HCT116 (cell line): Measurements from ENCODE around the gene THPO. TPM values are rescaled to one million over a fixed set of nuclear protein-coding genes. Genes with fewer than 3 reads are reported as not detected.

ENCODE experiments used
- ATAC-seq: fragments of 200-7000 bp; cut with Tn5 transposase; 2 replicates; pipeline ENCODE4 v1.9.1; 2020; ENCODE audit warnings: mild to moderate bottlenecking, moderate library complexity
- BruUV-seq: library from RNA; stranded (reverse); fragments of 400-500 nt; replicated peaks from 2 replicates; lab custom pipeline; 2021; lab: Mats Ljungman, UMichigan
- CTCF ChIA-PET: fragments of 300-600 bp; sonication (Branson Sonifier 250); formaldehyde crosslinking; loops from one replicate; lab custom pipeline; 2021; ENCODE audit warnings: antibody characterized with exemption; lab: Charles Lee
- POLR2A ChIA-PET: fragments of 300-600, 350-600 bp; sonication (Branson Sonifier 250); formaldehyde crosslinking; loops from one replicate; lab custom pipeline; 2021; ENCODE audit warnings: antibody characterized with exemption; lab: Charles Lee
- RAD21 ChIA-PET, 2 experiments: fragments of 300-600 bp; sonication (Branson Sonifier 250); formaldehyde crosslinking; loops; one replicate each; lab custom pipeline; 2023; ENCODE audit warnings: low total read pairs in 2 of 2; ENCODE audit not compliant: uncharacterized antibody in 2 of 2, unreplicated experiment in 2 of 2, low non-redundant PET in 1 of 2; lab: Charles Lee
- DNase-seq: peaks from one replicate; pipeline ENCODE4 v3.0.0-alpha.2; 2010; ENCODE audit warnings: low read depth, low spot score
- H2AFZ ChIP-seq: fragments of 200-600 bp; shearing (Covaris generic), sonication (generic); 2 replicates; pipeline ENCODE4 v1.6.1; 2017; ENCODE audit warnings: low read depth, mixed run types, mixed read lengths, antibody characterized with exemption, low read length; ENCODE audit not compliant: poor library complexity, severe bottlenecking
- H3K27ac ChIP-seq: 2 replicates; pipeline ENCODE4 v1.5.1; 2012; ENCODE audit warnings: low read depth, low read length
- H3K27me3 ChIP-seq: fragments of 200-600 bp; sonication (generic); 2 replicates; pipeline ENCODE4 v1.6.1; 2016; ENCODE audit warnings: mixed run types, low read length, mixed read lengths; ENCODE audit not compliant: insufficient read depth
- H3K36me3 ChIP-seq, 2 experiments: fragments of 200-500 bp in 1 of 2; fragments of 200-600 bp in 1 of 2; sonication (Bioruptor generic) in 1 of 2; sonication (generic) in 1 of 2; 2 replicates each; pipeline versions ENCODE4 v1.5.1 to v1.6.1; 2014 to 2016; ENCODE audit warnings: low read length in 2 of 2, inconsistent platforms in 1 of 2, mixed read lengths in 1 of 2, mixed run types in 1 of 2; ENCODE audit not compliant: insufficient read depth in 2 of 2, control insufficient read depth in 1 of 2
- H3K4me1 ChIP-seq, 2 experiments: fragments of 200-600 bp in 1 of 2; sonication (generic) in 1 of 2; 2 replicates each; pipeline versions ENCODE4 v1.5.1 to v1.6.1; 2012 to 2017; ENCODE audit warnings: low read length in 2 of 2, inconsistent platforms in 1 of 2, mild to moderate bottlenecking in 1 of 2, mixed read lengths in 1 of 2, mixed run types in 1 of 2, moderate library complexity in 1 of 2; ENCODE audit not compliant: insufficient read depth in 2 of 2, control insufficient read depth in 1 of 2
- H3K4me2 ChIP-seq: fragments of 200-600 bp; sonication (generic); 2 replicates; pipeline ENCODE4 v1.6.1; 2017; ENCODE audit warnings: mixed run types, low read length, mixed read lengths
- H3K4me3 ChIP-seq, 2 experiments: fragments of 200-600 bp in 1 of 2; sonication (generic) in 1 of 2; replicated peaks in 1 of 2; 2 replicates each; pipeline ENCODE4 v1.5.1; 2011 to 2016; ENCODE audit warnings: low read length in 2 of 2, control low read depth in 1 of 2, low read depth in 1 of 2, mild to moderate bottlenecking in 1 of 2, mixed read lengths in 1 of 2, mixed run types in 1 of 2
- H3K79me2 ChIP-seq: fragments of 200-600 bp; sonication (generic); 2 replicates; pipeline ENCODE4 v1.6.1; 2017; ENCODE audit warnings: mild to moderate bottlenecking, mixed run types, low read length, moderate library complexity, mixed read lengths; ENCODE audit not compliant: insufficient read depth
- H3K9ac ChIP-seq: fragments of 200-600 bp; sonication (generic); 2 replicates; pipeline ENCODE4 v1.6.1; 2016; ENCODE audit warnings: low read length, mixed read lengths
- H3K9me2 ChIP-seq: fragments of 200-600 bp; sonication (generic), shearing (Covaris generic); 2 replicates; pipeline ENCODE4 v1.6.1; 2017; ENCODE audit warnings: mixed run types, mild to moderate bottlenecking, moderate library complexity; ENCODE audit not compliant: insufficient read depth
- H3K9me3 ChIP-seq, 2 experiments: fragments of 200-500 bp in 1 of 2; fragments of 200-600 bp in 1 of 2; sonication (Bioruptor generic) in 1 of 2; sonication (generic) in 1 of 2; 2 replicates each; pipeline ENCODE4 v1.6.1; 2014 to 2017; ENCODE audit warnings: low read length in 2 of 2, mixed read lengths in 2 of 2, inconsistent platforms in 1 of 2, low read depth in 1 of 2, mild to moderate bottlenecking in 1 of 2, mixed run types in 1 of 2, moderate library complexity in 1 of 2; ENCODE audit not compliant: control insufficient read depth in 1 of 2, insufficient read depth in 1 of 2
- H4K20me1 ChIP-seq: fragments of 200-600 bp; sonication (generic), shearing (Covaris generic); 2 replicates; pipeline ENCODE4 v1.6.1; 2017; ENCODE audit warnings: mixed run types, mild to moderate bottlenecking, moderate library complexity; ENCODE audit not compliant: insufficient read depth
- ATF3 ChIP-seq: IDR thresholded peaks from 2 replicates; pipeline ENCODE4 v1.6.1; 2012
- EGR1 ChIP-seq: IDR thresholded peaks from 2 replicates; pipeline ENCODE4 v1.6.1; 2012; ENCODE audit warnings: low read depth
- ELF1 ChIP-seq: IDR thresholded peaks from 2 replicates; pipeline ENCODE4 v1.6.1; 2012; ENCODE audit warnings: low read depth, borderline replicate concordance
- EZH2 ChIP-seq: fragments of 200-600 bp; sonication (generic); IDR thresholded peaks from 2 replicates; pipeline ENCODE4 v1.6.1; 2017; ENCODE audit warnings: antibody characterized with exemption, mixed run types
- EZH2phosphoT487 ChIP-seq: fragments of 200-600 bp; IDR thresholded peaks from 2 replicates; pipeline ENCODE4 v1.6.1; 2018; ENCODE audit warnings: antibody characterized with exemption, borderline replicate concordance
- FOSL1 ChIP-seq: IDR thresholded peaks from 2 replicates; pipeline ENCODE4 v1.6.1; 2012; ENCODE audit warnings: low read depth
- JUND ChIP-seq: IDR thresholded peaks from 2 replicates; pipeline ENCODE4 v1.6.1; 2012
- POLR2A ChIP-seq: IDR thresholded peaks from 2 replicates; pipeline ENCODE4 v1.7.0; 2011; ENCODE audit warnings: borderline replicate concordance; ENCODE audit not compliant: insufficient read depth, insufficient read length; ENCODE audit errors: extremely low read depth
- POLR2AphosphoS5 ChIP-seq: IDR thresholded peaks from 2 replicates; pipeline ENCODE4 v1.6.1; 2011; ENCODE audit warnings: mild to moderate bottlenecking, low read depth, low read length, moderate library complexity
- REST ChIP-seq: IDR thresholded peaks from 2 replicates; pipeline ENCODE4 v1.6.1; 2012; ENCODE audit warnings: low read depth
- SIN3A ChIP-seq: IDR thresholded peaks from 2 replicates; pipeline ENCODE4 v1.6.1; 2012; ENCODE audit warnings: low read depth
- SP1 ChIP-seq: IDR thresholded peaks from 2 replicates; pipeline ENCODE4 v1.6.1; 2012; ENCODE audit warnings: low read depth
- SRF ChIP-seq: IDR thresholded peaks from 2 replicates; pipeline ENCODE4 v1.6.1; 2012; ENCODE audit warnings: low read depth
- ZBTB33 ChIP-seq: IDR thresholded peaks from 2 replicates; pipeline ENCODE4 v1.6.1; 2011; ENCODE audit warnings: mild to moderate bottlenecking, low read length, moderate library complexity; ENCODE audit not compliant: insufficient replicate concordance; ENCODE audit errors: extremely low read depth
- ZFX ChIP-seq: fragments of 450-650 bp; IDR thresholded peaks from 2 replicates; pipeline ENCODE4 v1.6.1; 2017
- intact Hi-C: fragments of 100-400 bp; cut with micrococcal nuclease; formaldehyde crosslinking; loops from 2 replicates; pipeline ENCODE4 v1.10.0; 2022
- total RNA-seq: library from RNA; stranded (reverse); gene quantifications from one replicate; pipeline ENCODE4 v1.2.1, GENCODE V29; 2021; ENCODE audit not compliant: unreplicated experiment
- TF ChIP-seq, protein P1 (sequence below): IDR thresholded peaks from 2 replicates; pipeline ENCODE4 v1.6.1; 2012
- TF ChIP-seq, protein P2 (sequence below), 3 experiments: fragments of 200-600 bp in 1 of 3; sonication (generic) in 1 of 3; IDR thresholded peaks in 2 of 3; conservative IDR thresholded peaks in 1 of 3; 2 replicates each; pipeline ENCODE4 v1.5.1; 2012 to 2017; ENCODE audit warnings: low read depth in 2 of 3, low read length in 2 of 3, antibody characterized with exemption in 1 of 3, borderline replicate concordance in 1 of 3, control low read depth in 1 of 3, mild to moderate bottlenecking in 1 of 3, mixed read lengths in 1 of 3, mixed run types in 1 of 3, moderate library complexity in 1 of 3; ENCODE audit not compliant: insufficient read depth in 1 of 3

The THPO gene
- total RNA-seq, 1 experiment from 2014 or later = not detected

DNA sequence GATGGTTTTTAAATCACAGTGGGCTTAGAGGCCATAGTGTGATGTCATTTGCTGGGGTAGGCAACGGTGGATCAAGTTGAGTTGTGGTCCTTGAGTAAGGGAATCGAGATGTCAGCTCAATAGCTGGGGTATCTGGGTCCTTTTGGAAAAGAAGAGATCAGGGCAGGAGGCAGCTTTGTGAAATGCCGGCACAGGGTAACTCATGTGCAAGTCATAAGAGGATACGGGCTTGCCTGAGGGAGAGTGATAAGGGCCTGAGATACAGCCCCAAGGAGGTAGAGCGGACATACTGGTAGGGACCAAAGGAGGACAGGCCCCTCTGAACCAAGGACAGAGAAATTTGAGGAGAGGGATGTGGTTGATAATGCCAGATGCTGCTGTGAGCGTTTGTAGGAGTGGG, 44.8 kb downstream of the THPO start (continued):
- TF ChIP-seq EGR1 (no peak), POLR2A (no peak)

DNA sequence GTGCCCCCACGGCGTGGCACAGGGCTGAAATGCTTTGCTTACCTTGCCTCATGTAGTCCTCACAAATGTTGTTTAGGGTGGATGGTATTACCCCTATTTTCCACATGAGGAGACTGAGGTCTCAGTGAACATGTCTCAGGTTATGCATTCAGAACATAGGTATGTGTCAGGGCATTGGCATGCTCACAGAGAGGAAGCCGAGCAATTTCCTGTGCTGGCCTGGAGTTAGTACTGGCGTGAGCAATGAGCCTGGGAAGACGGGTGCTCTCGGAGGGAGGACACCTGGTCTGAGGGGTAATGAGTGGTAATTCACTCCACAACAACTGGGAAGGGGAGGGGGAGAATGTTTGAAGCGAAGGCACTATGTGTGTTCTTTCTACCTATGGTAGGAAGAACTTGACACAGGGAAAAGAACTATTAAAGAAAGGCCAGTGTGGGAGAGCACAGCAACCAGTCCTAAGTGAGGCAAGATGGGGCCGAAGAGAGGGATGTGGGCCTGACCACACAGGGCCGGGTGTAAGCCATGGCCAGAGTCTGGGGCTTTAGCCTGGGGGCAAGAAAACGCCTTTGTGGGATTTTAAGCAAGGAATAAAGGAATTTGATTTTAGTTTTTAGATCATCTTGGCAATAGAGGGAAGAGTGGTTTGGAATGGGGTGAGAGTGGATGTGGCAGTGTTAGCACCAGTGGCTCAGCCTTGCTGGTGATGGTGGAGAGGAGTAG, 45.5 kb downstream of the THPO start:
- POLR2A ChIA-PET = no interaction called here
- Histone ChIP-seq H3K9ac (peak overlapping the region; percentile 25), H3K9me2 (no peaks in the 10 kb centered on the region), H3K9me3 (no peaks in the 10 kb centered on the region)
- no peak for ATAC-seq
- TF ChIP-seq ZFX (no peak), JUND (no peak), EGR1 (no peak), ELF1 (no peak), POLR2A (no peak), ATF3 (no peak), POLR2AphosphoS5 (no peak), SIN3A (no peak), REST (no peak), EZH2phosphoT487 (no peak), FOSL1 (no peak), ZBTB33 (no peak), EZH2 (no peak), SRF (no peak), SP1 (no peak)
- TF ChIP-seq, protein P1, sequence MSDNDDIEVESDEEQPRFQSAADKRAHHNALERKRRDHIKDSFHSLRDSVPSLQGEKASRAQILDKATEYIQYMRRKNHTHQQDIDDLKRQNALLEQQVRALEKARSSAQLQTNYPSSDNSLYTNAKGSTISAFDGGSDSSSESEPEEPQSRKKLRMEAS = no peak
- TF ChIP-seq, protein P2, sequence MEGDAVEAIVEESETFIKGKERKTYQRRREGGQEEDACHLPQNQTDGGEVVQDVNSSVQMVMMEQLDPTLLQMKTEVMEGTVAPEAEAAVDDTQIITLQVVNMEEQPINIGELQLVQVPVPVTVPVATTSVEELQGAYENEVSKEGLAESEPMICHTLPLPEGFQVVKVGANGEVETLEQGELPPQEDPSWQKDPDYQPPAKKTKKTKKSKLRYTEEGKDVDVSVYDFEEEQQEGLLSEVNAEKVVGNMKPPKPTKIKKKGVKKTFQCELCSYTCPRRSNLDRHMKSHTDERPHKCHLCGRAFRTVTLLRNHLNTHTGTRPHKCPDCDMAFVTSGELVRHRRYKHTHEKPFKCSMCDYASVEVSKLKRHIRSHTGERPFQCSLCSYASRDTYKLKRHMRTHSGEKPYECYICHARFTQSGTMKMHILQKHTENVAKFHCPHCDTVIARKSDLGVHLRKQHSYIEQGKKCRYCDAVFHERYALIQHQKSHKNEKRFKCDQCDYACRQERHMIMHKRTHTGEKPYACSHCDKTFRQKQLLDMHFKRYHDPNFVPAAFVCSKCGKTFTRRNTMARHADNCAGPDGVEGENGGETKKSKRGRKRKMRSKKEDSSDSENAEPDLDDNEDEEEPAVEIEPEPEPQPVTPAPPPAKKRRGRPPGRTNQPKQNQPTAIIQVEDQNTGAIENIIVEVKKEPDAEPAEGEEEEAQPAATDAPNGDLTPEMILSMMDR (IDR thresholded peaks at IDR 0.05 in 2 of 3, conservative IDR thresholded peaks at IDR 0.05 in 1 of 3; ENCODE audit: borderline replicate concordance in 1 of 3, insufficient read depth in 1 of 3, low read depth in 2 of 3, low read length in 2 of 3) = no peak
- TF ChIP-seq, all 23 proteins: peak for 0
- Histone ChIP-seq H3K27ac (peak overlapping the region; percentile 15; the same call in 1 of the 2 replicates), H3K4me3 (no peak overlapping the region), H3K36me3 (peaks cover 55 to 71% of the 10 kb centered on the region in 2 experiments), H2AFZ (no peak overlapping the region), H3K79me2 (peaks cover 73% of the 10 kb centered on the region), H4K20me1 (peaks cover 28% of the 10 kb centered on the region; the same call in 1 of the 2 replicates), H3K4me1 (peaks cover 2 to 68% of the 10 kb centered on the region in 2 experiments; a peak in 2 of 4 replicates), H3K4me2 (peak overlapping the region; percentile 34; the same call in 1 of the 2 replicates), H3K27me3 (no peaks in the 10 kb centered on the region)
- DNase-seq = no peak
- RAD21 ChIA-PET = no interaction called here
- intact Hi-C loops = no loop called here
- BruUV-seq = no TSS peak
- CTCF ChIA-PET = no interaction called here
